Cardiac muscle cell (in vitro differentiated cells and primary cell): ENCODE measurements around the gene SMU1. TPM values are rescaled to one million over a fixed set of nuclear protein-coding genes. Genes with fewer than 3 reads are reported as not detected.

Experiments used
- DNase-seq, 2 donors: peaks; one replicate each; pipeline versions ENCODE4 v3.0.0 to v3.0.0-alpha.2; 2010 to 2017; ENCODE audit warnings: low read depth in 1 of 2, low spot score in 1 of 2
- H3K27ac ChIP-seq: fragments of 200-600 bp; sonication (generic); 2 replicates; pipeline ENCODE4 v1.5.1; 2016
- H3K27me3 ChIP-seq: fragments of 200-600 bp; sonication (generic); 2 replicates; pipeline ENCODE4 v1.6.0; 2016; ENCODE audit warnings: control low read depth
- H3K36me3 ChIP-seq: fragments of 200-600 bp; sonication (generic); 2 replicates; pipeline ENCODE4 v1.5.1; 2016; ENCODE audit warnings: control low read depth
- H3K4me1 ChIP-seq: fragments of 200-600 bp; sonication (generic); 2 replicates; pipeline ENCODE4 v1.8.1; 2017; ENCODE audit warnings: low read depth, mild to moderate bottlenecking, mixed run types
- H3K4me3 ChIP-seq: fragments of 200-600 bp; sonication (generic); 2 replicates; pipeline ENCODE4 v1.5.1; 2016; ENCODE audit warnings: mild to moderate bottlenecking
- H3K9me3 ChIP-seq: fragments of 200-600 bp; sonication (generic); 2 replicates; pipeline ENCODE4 v1.5.1; 2017; ENCODE audit warnings: low read depth, mild to moderate bottlenecking, control low read depth
- polyA plus RNA-seq: library from polyadenylated mRNA; unstranded; fragments of >200 nt; fragmentation: Nextera tagmentation; extraction: Ambion mirVana; gene quantifications from 2 replicates; pipeline ENCODE4 v1.2.1, GENCODE V29; 2016
- total RNA-seq: library from RNA; depleted of rRNA; stranded (reverse); fragments of >200 nt; gene quantifications from 2 replicates; pipeline ENCODE4 v1.2.3, GENCODE V29; 2016
- TF ChIP-seq, protein P1 (sequence below): IDR thresholded peaks from 2 replicates; pipeline ENCODE4 v1.5.1; 2012; ENCODE audit warnings: low read depth, mild to moderate bottlenecking, low read length

The SMU1 gene
- total and polyA plus RNA-seq, 2 experiments from 2014 or later = 16.4 TPM

DNA sequence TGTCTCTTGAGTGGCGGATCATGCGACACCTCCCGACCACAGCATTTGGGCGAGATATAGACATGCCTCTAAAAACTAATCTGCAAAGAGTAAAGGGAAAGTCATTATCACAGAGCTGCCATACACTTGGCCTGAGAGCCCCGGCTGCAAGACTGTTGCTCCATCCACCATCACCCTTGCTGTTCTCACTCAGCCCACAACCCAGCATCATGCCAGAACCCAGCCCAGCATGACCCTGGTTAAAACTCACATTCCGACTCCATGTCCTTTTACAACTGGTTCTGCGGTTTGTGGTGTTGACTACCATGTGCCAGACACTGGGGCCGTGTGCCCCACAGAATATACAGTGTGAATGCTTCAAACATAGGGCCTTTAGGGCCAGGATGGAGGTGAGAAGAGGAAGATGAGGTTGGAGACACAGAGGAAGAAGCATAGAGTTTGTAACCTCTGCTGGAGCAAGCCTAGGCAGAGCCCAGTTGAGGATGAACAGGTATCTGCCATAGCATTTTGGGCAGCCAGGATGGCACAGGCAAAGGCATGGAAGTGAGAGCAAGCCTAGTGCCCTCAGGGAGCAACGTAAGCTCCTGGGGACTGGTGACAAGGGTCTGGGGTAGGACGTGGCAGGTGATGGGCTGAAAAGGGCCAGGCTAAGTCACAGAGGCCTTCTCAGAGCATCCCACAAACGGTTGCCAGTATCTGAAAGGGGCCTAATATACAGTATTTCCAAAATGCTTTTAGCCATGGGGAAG, 37.5 kb upstream of the SMU1 start:
- H3K4me1 ChIP-seq = no peaks in the 10 kb centered on the region
- TF ChIP-seq, protein P1, sequence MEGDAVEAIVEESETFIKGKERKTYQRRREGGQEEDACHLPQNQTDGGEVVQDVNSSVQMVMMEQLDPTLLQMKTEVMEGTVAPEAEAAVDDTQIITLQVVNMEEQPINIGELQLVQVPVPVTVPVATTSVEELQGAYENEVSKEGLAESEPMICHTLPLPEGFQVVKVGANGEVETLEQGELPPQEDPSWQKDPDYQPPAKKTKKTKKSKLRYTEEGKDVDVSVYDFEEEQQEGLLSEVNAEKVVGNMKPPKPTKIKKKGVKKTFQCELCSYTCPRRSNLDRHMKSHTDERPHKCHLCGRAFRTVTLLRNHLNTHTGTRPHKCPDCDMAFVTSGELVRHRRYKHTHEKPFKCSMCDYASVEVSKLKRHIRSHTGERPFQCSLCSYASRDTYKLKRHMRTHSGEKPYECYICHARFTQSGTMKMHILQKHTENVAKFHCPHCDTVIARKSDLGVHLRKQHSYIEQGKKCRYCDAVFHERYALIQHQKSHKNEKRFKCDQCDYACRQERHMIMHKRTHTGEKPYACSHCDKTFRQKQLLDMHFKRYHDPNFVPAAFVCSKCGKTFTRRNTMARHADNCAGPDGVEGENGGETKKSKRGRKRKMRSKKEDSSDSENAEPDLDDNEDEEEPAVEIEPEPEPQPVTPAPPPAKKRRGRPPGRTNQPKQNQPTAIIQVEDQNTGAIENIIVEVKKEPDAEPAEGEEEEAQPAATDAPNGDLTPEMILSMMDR = no peak
- no peak overlapping the region for H3K4me3 ChIP-seq
- peaks cover 12% of the 10 kb centered on the region for H3K36me3 ChIP-seq
- no peak for DNase-seq
- H3K27ac ChIP-seq = no peak overlapping the region
- no peaks in the 10 kb centered on the region for H3K27me3 ChIP-seq
- no peaks in the 10 kb centered on the region for H3K9me3 ChIP-seq

DNA sequence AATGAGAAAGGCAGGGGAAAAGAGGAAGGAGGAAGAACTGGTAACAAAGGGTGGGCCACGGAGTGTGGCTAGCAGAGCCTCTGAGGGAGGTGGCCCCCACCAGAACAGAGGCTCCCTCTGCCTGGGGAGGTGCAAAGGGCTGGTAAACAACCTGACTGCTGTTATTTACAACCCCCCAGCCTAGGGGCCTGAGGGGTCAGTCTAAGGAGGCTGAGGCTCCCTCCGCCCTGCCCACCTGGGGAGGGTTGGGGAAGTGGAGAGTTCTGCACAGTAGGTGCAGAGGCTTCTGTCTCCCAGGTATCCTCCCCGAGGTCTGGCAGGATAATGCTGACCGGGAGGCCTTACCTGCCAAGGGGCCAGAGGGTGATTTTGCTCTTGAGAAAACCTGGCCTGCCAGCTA, 35.6 kb upstream of the SMU1 start:
- Histone ChIP-seq H3K4me1 (no peaks in the 10 kb centered on the region), H3K27me3 (no peaks in the 10 kb centered on the region), H3K27ac (no peak overlapping the region), H3K4me3 (no peak overlapping the region), H3K36me3 (peaks cover 11% of the 10 kb centered on the region), H3K9me3 (no peaks in the 10 kb centered on the region)
- TF ChIP-seq, protein P1 = no peak
- no peak for DNase-seq

DNA sequence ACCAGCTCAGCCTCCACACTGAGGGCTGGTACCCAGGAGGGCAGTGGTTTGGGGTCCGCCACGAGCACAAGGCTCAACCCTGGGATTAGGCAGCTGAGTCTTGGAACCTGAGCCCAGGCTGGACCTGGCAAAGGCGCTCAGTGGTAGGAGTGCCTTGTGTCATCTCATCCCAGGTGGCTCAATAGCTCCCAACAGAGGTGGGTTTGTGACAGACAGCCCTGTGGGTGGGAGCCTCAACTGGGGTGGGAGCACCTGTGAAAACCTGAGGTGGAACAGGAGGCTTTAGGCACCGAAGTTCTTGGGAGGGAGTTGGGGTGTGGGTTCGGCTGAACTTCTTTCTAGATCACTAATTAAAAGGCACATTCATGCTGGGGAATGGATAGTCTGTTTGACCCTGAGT, 35.2 kb upstream of the SMU1 start:
- Histone ChIP-seq H3K9me3 (no peaks in the 10 kb centered on the region), H3K27ac (no peak overlapping the region), H3K36me3 (peaks cover 11% of the 10 kb centered on the region), H3K4me3 (no peak overlapping the region), H3K4me1 (peaks cover 4% of the 10 kb centered on the region), H3K27me3 (no peaks in the 10 kb centered on the region)
- TF ChIP-seq, protein P1 = no peak
- no peak for DNase-seq

DNA sequence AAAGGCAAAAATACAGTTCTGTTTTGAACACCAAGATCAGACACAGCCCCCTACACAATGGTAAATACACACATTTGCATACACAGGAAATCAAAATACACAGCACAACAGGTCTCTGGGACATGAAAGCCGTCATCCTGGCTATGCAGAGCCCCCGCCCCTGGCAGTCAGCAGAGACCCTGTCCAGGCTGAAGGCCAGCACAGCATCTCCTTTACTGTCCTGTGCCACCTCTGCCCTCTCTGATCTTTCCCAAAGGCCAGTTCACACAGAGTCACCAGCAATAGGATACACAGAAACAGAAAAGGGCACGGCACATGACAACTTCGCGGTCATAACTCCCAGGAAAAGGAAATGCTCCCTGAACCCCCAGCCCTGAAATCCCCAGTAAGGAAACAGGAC, 34.2 kb upstream of the SMU1 start:
- no peaks in the 10 kb centered on the region for H3K9me3 ChIP-seq
- no peaks in the 10 kb centered on the region for H3K27me3 ChIP-seq
- TF ChIP-seq, protein P1 = no peak
- H3K36me3 ChIP-seq = peaks cover 11% of the 10 kb centered on the region
- no peak for DNase-seq
- no peak overlapping the region for H3K27ac ChIP-seq
- no peak overlapping the region for H3K4me3 ChIP-seq
- H3K4me1 ChIP-seq = peaks cover 4% of the 10 kb centered on the region

DNA sequence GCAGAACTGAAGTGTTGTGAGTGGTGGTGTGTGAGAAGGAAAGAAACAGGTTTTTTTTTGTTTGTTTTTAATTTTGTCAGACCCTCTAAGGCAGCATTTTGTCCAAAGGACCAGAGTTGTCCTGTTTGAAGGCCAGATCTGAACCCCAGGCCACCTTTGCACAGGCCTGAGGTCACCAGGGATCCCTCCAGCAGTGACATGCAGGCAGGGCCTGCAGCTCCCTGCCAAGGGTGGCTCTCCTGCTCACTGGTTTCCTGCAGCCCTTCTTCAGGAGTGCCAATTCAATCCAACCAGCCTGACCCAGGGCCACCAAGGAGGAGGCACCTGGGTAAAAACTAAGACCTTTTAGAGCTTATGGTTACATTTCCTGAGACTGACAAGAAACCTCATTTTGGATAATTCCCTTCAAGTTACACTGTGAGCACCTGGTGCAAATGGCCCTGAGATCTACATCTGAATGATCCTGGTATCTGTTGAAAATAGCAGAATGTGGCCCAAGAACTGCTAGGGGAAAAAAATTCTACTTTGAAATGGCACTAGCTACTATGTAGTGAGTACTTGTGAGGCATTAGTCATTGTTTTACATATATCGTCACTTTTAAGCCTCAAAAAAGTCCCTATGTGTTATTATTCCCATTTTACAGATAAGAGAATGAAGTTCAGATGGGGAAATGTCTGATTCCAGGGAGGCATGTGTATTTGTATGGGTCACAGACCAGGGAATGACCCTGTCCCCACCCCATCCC, 33.5 kb upstream of the SMU1 start:
- Histone ChIP-seq H3K4me3 (no peak overlapping the region), H3K9me3 (no peaks in the 10 kb centered on the region), H3K27me3 (no peaks in the 10 kb centered on the region), H3K36me3 (peaks cover 11% of the 10 kb centered on the region), H3K27ac (no peak overlapping the region), H3K4me1 (peaks cover 4% of the 10 kb centered on the region)
- no peak for DNase-seq
- TF ChIP-seq, protein P1 = no peak
